Thoracic aorta (tissue), 2 donors: Measurements from ENCODE around the gene HSD11B1L. TPM values are rescaled to one million over a fixed set of nuclear protein-coding genes. Genes with fewer than 3 reads are reported as not detected.

Experiments
- ATAC-seq: fragments of 150-250 bp; one replicate; pipeline ENCODE4 v1.8.0; 2017; ENCODE audit warnings: low read depth; ENCODE audit not compliant: insufficient number of reproducible peaks, low FRiP score
- DNase-seq: peaks from one replicate; pipeline ENCODE4 v3.0.0-alpha.2; 2020; ENCODE audit warnings: low spot score
- H3K27ac ChIP-seq, 2 donors: fragments of 200-600 bp; sonication (generic); 1 replicate in 1 of 2; 2 replicates in 1 of 2; pipeline ENCODE4 v1.5.1; 2016; ENCODE audit warnings: mild to moderate bottlenecking in 2 of 2, moderate library complexity in 2 of 2
- H3K27me3 ChIP-seq: fragments of 200-600 bp; sonication (generic); replicated peaks from 2 replicates; pipeline ENCODE4 v1.6.0; 2016; ENCODE audit warnings: mild to moderate bottlenecking; ENCODE audit not compliant: insufficient read depth
- H3K36me3 ChIP-seq: fragments of 200-600 bp; sonication (generic); one replicate; pipeline ENCODE4 v1.5.1; 2016
- H3K4me1 ChIP-seq, 2 donors: fragments of 200-600 bp; sonication (generic); 1 replicate in 1 of 2; 2 replicates in 1 of 2; pipeline versions ENCODE4 v1.5.1 to v1.6.0; 2016; ENCODE audit warnings: low read depth in 2 of 2, mild to moderate bottlenecking in 1 of 2; ENCODE audit not compliant: control insufficient read depth in 1 of 2
- H3K4me3 ChIP-seq: fragments of 200-600 bp; sonication (generic); 2 replicates; pipeline ENCODE4 v1.5.1; 2016; ENCODE audit warnings: mild to moderate bottlenecking
- H3K9me3 ChIP-seq: fragments of 200-600 bp; sonication (generic); 2 replicates; pipeline ENCODE4 v1.5.1; 2016
- CTCF ChIP-seq: fragments of 200-600 bp; sonication (generic); IDR thresholded peaks from one replicate; pipeline ENCODE4 v1.5.1; 2019; ENCODE audit warnings: antibody characterized with exemption
- total RNA-seq, 2 donors: library from RNA; depleted of rRNA; stranded (reverse); fragments of >200 nt; gene quantifications; one replicate each; pipeline versions ENCODE4 v1.1.0 to v1.2.3, GENCODE V29; 2016

Gene HSD11B1L
- total RNA-seq, 2 donors from 2014 or later, result 7.5 to 11.6 TPM

GRCh38 chr19:5703819-5704818 is 23.3 kb downstream of the HSD11B1L start:
- ATAC-seq, result no peak

GRCh38 chr19:5705552-5705951 is 24.7 kb downstream of the HSD11B1L start:
- Histone ChIP-seq H3K27me3 (no peaks in the 10 kb centered on the region), H3K27ac (no peak overlapping the region), H3K4me1 (no peaks in the 10 kb centered on the region), H3K36me3 (peaks cover 41% of the 10 kb centered on the region), H3K4me3 (no peak overlapping the region), H3K9me3 (no peaks in the 10 kb centered on the region)
- DNase-seq, result no peak
- ATAC-seq, result no peak
- no peak for TF ChIP-seq CTCF

More at GRCh38 chr19:5703819-5704818, 23.3 kb downstream of the HSD11B1L start:
- DNase-seq, result no peak
- no peak overlapping the region for H3K4me3 ChIP-seq
- no peaks in the 10 kb centered on the region for H3K4me1 ChIP-seq
- H3K9me3 ChIP-seq, result no peaks in the 10 kb centered on the region
- H3K27ac ChIP-seq, result no peak overlapping the region
- H3K36me3 ChIP-seq, result peaks cover 40% of the 10 kb centered on the region
- TF ChIP-seq CTCF, result no peak
- H3K27me3 ChIP-seq, result no peaks in the 10 kb centered on the region

- Histone ChIP-seq H3K27me3 (no peaks in the 10 kb centered on the region), H3K27ac (no peak overlapping the region), H3K4me1 (no peaks in the 10 kb centered on the region), H3K36me3 (peaks cover 55% of the 10 kb centered on the region), H3K4me3 (no peak overlapping the region), H3K9me3 (no peaks in the 10 kb centered on the region)
- ATAC-seq (no peak), DNase-seq (no peak)
- no peak for TF ChIP-seq CTCF
Measured at GRCh38 chr19:5706876-5707573, 26.2 kb downstream of the HSD11B1L start.

- TF ChIP-seq CTCF, result no peak
- no peak for DNase-seq
- no peak for ATAC-seq
- peaks cover 62% of the 10 kb centered on the region for H3K36me3 ChIP-seq
- no peaks in the 10 kb centered on the region for H3K4me1 ChIP-seq
- no peak overlapping the region for H3K4me3 ChIP-seq
- no peaks in the 10 kb centered on the region for H3K9me3 ChIP-seq
- no peak overlapping the region for H3K27ac ChIP-seq
- no peaks in the 10 kb centered on the region for H3K27me3 ChIP-seq
Measured at GRCh38 chr19:5707576-5708575, 27.0 kb downstream of the HSD11B1L start.
